Measurements from ENCODE around the gene ARFGAP3. TPM values are rescaled to one million over a fixed set of nuclear protein-coding genes. Genes with fewer than 3 reads are reported as not detected.

ARFGAP3 gene
- total RNA-seq, 1 experiment from 2014 or later, result 27.0 TPM

GRCh38 chr22:42869888-42870480 is 12.9 kb upstream of the ARFGAP3 start:
- H3K4me1 ChIP-seq (ENCODE audit: control insufficient read depth, insufficient read depth, low read length), result no peaks in the 10 kb centered on the region; the same call in 1 of the 2 replicates
- no peak for TF ChIP-seq SIN3A (IDR thresholded peaks at IDR 0.05; ENCODE audit: borderline replicate concordance, insufficient read depth, low read depth, low read length)
- no peak for TF ChIP-seq CTCF (IDR thresholded peaks at IDR 0.05)
- no peak for TF ChIP-seq REST (IDR thresholded peaks at IDR 0.05; ENCODE audit: insufficient read depth in 1 of 2, low read depth in 2 of 2, low read length in 1 of 2)
- no peak for TF ChIP-seq POLR2AphosphoS5 (IDR thresholded peaks at IDR 0.05; ENCODE audit: low read depth, low read length)
- no peak for TF ChIP-seq TCF7L2 (IDR thresholded peaks at IDR 0.05; ENCODE audit: low read depth, low read length)
- CTCF ChIA-PET, result interaction anchor here (0.7 kb wide), 1 partner anchor 39 kb away, joined by 3 read pairs; no protein-coding TSS in a partner anchor
- no peaks in the 10 kb centered on the region for H3K9me3 ChIP-seq (ENCODE audit: control insufficient read depth, insufficient read depth, low read depth, low read length)
- DNase-seq (ENCODE audit: low read depth, low spot score) (no peak), ATAC-seq (no peak)
- TSS peak; percentile 88 for BruUV-seq (replicated peaks)
- H3K27ac ChIP-seq (ENCODE audit: low read length), result no peak overlapping the region
- POLR2A ChIA-PET, result no interaction called here
- no peaks in the 10 kb centered on the region; the same call in 1 of the 2 replicates for H3K36me3 ChIP-seq (ENCODE audit: control insufficient read depth, insufficient read depth, low read length)
- H3K27me3 ChIP-seq (ENCODE audit: control insufficient read depth, insufficient read depth, low read length), result no peaks in the 10 kb centered on the region
- in situ Hi-C loops (cut with HindIII; ENCODE audit: low pct_unique_long_range_greater_than_20kb, low sequenced_read_pairs), result no loop called here
- intact Hi-C loops (cut with micrococcal nuclease; ENCODE audit: unreplicated experiment), result no loop called here
- no peak overlapping the region for H3K4me3 ChIP-seq (ENCODE audit: low read depth in 2 of 2, low read length in 2 of 2)

GRCh38 chr22:42869463-42869862 is 12.4 kb upstream of the ARFGAP3 start:
- H3K4me3 ChIP-seq (ENCODE audit: low read depth in 2 of 2, low read length in 2 of 2), result no peak overlapping the region
- no TSS peak for BruUV-seq (replicated peaks)
- no peaks in the 10 kb centered on the region for H3K27me3 ChIP-seq (ENCODE audit: control insufficient read depth, insufficient read depth, low read length)
- ChIA-PET CTCF (no interaction called here), POLR2A (interaction anchor here (0.6 kb wide), 1 partner anchor 54 kb away, joined by 3 read pairs; no protein-coding TSS in a partner anchor)
- in situ Hi-C loops (cut with HindIII; ENCODE audit: low pct_unique_long_range_greater_than_20kb, low sequenced_read_pairs) (no loop called here), intact Hi-C loops (cut with micrococcal nuclease; ENCODE audit: unreplicated experiment) (no loop called here)
- H3K4me1 ChIP-seq (ENCODE audit: control insufficient read depth, insufficient read depth, low read length), result no peaks in the 10 kb centered on the region; the same call in 1 of the 2 replicates
- no peaks in the 10 kb centered on the region; the same call in 1 of the 2 replicates for H3K36me3 ChIP-seq (ENCODE audit: control insufficient read depth, insufficient read depth, low read length)
- TF ChIP-seq POLR2AphosphoS5 (IDR thresholded peaks at IDR 0.05; ENCODE audit: low read depth, low read length) (no peak), SIN3A (IDR thresholded peaks at IDR 0.05; ENCODE audit: borderline replicate concordance, insufficient read depth, low read depth, low read length) (no peak), REST (IDR thresholded peaks at IDR 0.05; ENCODE audit: insufficient read depth in 1 of 2, low read depth in 2 of 2, low read length in 1 of 2) (no peak), CTCF (IDR thresholded peaks at IDR 0.05) (no peak), TCF7L2 (IDR thresholded peaks at IDR 0.05; ENCODE audit: low read depth, low read length) (no peak)
- ATAC-seq (no peak), DNase-seq (ENCODE audit: low read depth, low spot score) (no peak)
- H3K9me3 ChIP-seq (ENCODE audit: control insufficient read depth, insufficient read depth, low read depth, low read length), result no peaks in the 10 kb centered on the region
- H3K27ac ChIP-seq (ENCODE audit: low read length), result no peak overlapping the region
